Breast epithelium (tissue), 4 donors: Measurements from ENCODE around the gene TMEM253. TPM values are rescaled to one million over a fixed set of nuclear protein-coding genes. Genes with fewer than 3 reads are reported as not detected.
A peak's percentile ranks its signal among the peaks of the same experiment; 100 is the strongest.

Source experiments
- DNase-seq, 2 donors: peaks; one replicate each; pipeline ENCODE4 v3.0.0-alpha.2; 2019; ENCODE audit warnings: low spot score in 2 of 2
- H3K27ac ChIP-seq, 2 donors: fragments of 200-600 bp; sonication (generic) in 1 of 2; one replicate each; pipeline ENCODE4 v1.5.1; 2016 to 2019; ENCODE audit warnings: mild to moderate bottlenecking in 1 of 2
- H3K27me3 ChIP-seq, 2 donors: fragments of 200-600 bp; sonication (generic) in 1 of 2; one replicate each; pipeline versions ENCODE4 v1.5.1 to v1.6.0; 2017 to 2019; ENCODE audit warnings: control low read depth in 1 of 2, mild to moderate bottlenecking in 1 of 2
- H3K36me3 ChIP-seq: fragments of 200-600 bp; one replicate; pipeline ENCODE4 v1.5.1; 2019
- H3K4me1 ChIP-seq, 2 donors: fragments of 200-600 bp; sonication (generic); one replicate each; pipeline ENCODE4 v1.5.1; 2016 to 2019; ENCODE audit warnings: control low read depth in 1 of 2
- H3K4me3 ChIP-seq, 3 donors: fragments of 200-600 bp; sonication (generic); 1 replicate in 2 of 3; 2 replicates in 1 of 3; pipeline ENCODE4 v1.5.1; 2016 to 2019; ENCODE audit warnings: mild to moderate bottlenecking in 3 of 3, moderate library complexity in 2 of 3
- H3K9me3 ChIP-seq, 2 donors: fragments of 200-600 bp; sonication (generic) in 1 of 2; one replicate each; pipeline ENCODE4 v1.5.1; 2016 to 2019; ENCODE audit warnings: control low read depth in 1 of 2
- POLR2A ChIP-seq: fragments of 450-650 bp; IDR thresholded peaks from one replicate; pipeline ENCODE4 v1.6.1; 2016; ENCODE audit warnings: antibody characterized with exemption, mild to moderate bottlenecking, moderate library complexity
- POLR2AphosphoS5 ChIP-seq, 3 donors: sonication (generic); formaldehyde crosslinking; IDR thresholded peaks; one replicate each; pipeline ENCODE4 v1.6.1; 2017; ENCODE audit warnings: antibody characterized with exemption in 3 of 3
- intact Hi-C: fragments of 100-400 bp; cut with DNase I; formaldehyde crosslinking; loops from one replicate; pipeline ENCODE4 v1.15.1; 2023; ENCODE audit warnings: low total_unique reads
- total RNA-seq, 3 donors: library from RNA; depleted of rRNA; stranded (reverse); fragments of >200 nt; gene quantifications; one replicate each; pipeline ENCODE4 v1.1.0, GENCODE V29; 2016
- TF ChIP-seq, protein P1 (sequence below), 3 donors: fragments of 450-650 bp; IDR thresholded peaks; one replicate each; pipeline ENCODE4 v1.5.1; 2016 to 2017; ENCODE audit warnings: antibody characterized with exemption in 3 of 3, mild to moderate bottlenecking in 3 of 3, moderate library complexity in 3 of 3

Gene TMEM253
- total RNA-seq, 3 donors from 2014 or later = 0.44 to 1.3 (median 0.98) TPM

DNA sequence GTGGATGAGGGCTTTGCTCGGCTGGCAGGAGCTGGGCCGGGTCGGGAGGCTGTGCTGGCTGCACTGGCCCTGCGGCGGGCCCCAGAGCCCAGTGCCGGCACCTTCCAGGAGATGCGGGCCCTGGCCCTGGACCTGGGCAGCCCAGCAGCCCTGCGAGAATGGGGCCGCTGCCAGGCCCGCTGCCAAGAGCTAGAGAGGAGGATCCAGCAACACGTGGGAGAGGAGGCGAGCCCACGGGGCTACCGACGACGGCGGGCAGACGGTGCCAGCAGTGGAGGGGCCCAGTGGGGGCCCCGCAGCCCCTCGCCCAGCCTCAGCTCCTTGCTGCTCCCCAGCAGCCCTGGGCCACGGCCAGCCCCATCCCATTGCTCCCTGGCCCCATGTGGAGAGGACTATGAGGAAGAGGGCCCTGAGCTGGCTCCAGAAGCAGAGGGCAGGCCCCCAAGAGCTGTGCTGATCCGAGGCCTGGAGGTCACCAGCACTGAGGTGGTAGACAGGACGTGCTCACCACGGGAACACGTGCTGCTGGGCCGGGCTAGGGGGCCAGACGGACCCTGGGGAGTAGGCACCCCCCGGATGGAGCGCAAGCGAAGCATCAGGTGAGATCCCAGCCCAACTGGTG, 19.2 kb upstream of the TMEM253 start:
- TF ChIP-seq, protein P1, sequence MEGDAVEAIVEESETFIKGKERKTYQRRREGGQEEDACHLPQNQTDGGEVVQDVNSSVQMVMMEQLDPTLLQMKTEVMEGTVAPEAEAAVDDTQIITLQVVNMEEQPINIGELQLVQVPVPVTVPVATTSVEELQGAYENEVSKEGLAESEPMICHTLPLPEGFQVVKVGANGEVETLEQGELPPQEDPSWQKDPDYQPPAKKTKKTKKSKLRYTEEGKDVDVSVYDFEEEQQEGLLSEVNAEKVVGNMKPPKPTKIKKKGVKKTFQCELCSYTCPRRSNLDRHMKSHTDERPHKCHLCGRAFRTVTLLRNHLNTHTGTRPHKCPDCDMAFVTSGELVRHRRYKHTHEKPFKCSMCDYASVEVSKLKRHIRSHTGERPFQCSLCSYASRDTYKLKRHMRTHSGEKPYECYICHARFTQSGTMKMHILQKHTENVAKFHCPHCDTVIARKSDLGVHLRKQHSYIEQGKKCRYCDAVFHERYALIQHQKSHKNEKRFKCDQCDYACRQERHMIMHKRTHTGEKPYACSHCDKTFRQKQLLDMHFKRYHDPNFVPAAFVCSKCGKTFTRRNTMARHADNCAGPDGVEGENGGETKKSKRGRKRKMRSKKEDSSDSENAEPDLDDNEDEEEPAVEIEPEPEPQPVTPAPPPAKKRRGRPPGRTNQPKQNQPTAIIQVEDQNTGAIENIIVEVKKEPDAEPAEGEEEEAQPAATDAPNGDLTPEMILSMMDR (IDR thresholded peaks at IDR 0.05) = no peak
- TF ChIP-seq POLR2A (no peak), POLR2AphosphoS5 (IDR thresholded peaks at IDR 0.05) (no peak)
- intact Hi-C loops = no loop called here
- no peaks in the 10 kb centered on the region for H3K9me3 ChIP-seq
- H3K4me1 ChIP-seq = no peaks in the 10 kb centered on the region
- H3K27me3 ChIP-seq = no peaks in the 10 kb centered on the region
- H3K36me3 ChIP-seq = peaks cover 7% of the 10 kb centered on the region
- no peak overlapping the region for H3K27ac ChIP-seq
- no peak overlapping the region for H3K4me3 ChIP-seq
- no peak for DNase-seq

DNA sequence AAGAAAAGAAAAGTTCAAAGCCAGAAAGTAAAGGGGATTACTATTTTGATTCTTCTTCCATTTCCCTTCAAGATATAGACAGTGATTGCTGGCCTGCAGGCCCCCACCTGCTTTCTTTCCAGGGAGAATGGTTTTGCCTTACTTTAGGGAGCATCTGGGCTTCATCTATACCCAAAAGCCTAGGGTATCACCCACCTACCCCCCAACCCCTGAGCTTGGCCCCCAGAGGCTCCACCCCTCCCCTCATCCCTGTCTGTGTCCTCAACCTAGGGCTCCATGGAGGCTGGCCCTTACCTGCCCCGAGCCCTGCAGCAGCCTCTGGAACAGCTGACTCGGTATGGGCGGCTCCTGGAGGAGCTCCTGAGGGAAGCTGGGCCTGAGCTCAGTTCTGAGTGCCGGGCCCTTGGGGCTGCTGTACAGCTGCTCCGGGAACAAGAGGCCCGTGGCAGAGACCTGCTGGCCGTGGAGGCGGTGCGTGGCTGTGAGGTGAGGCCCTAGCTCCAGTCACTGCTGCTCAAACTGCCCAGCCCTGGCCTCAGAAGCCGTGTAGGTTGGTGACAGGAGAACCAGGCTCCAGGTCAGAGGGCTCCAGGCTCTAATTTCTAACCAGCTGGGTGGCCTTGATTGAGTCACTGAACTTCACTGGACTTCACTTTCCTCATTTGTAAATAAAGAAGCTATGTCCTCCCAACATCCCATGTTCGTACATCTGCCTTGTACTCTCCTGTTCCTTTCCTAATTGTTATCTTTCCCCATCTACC, 17.1 kb upstream of the TMEM253 start:
- Histone ChIP-seq H3K36me3 (peaks cover 7% of the 10 kb centered on the region), H3K27ac (no peak overlapping the region), H3K4me3 (no peak overlapping the region), H3K9me3 (no peaks in the 10 kb centered on the region), H3K27me3 (no peaks in the 10 kb centered on the region), H3K4me1 (no peaks in the 10 kb centered on the region)
- DNase-seq = no peak
- intact Hi-C loops = no loop called here
- TF ChIP-seq POLR2AphosphoS5 (IDR thresholded peaks at IDR 0.05) = no peak
- TF ChIP-seq, protein P1 (IDR thresholded peaks at IDR 0.05) = no peak

DNA sequence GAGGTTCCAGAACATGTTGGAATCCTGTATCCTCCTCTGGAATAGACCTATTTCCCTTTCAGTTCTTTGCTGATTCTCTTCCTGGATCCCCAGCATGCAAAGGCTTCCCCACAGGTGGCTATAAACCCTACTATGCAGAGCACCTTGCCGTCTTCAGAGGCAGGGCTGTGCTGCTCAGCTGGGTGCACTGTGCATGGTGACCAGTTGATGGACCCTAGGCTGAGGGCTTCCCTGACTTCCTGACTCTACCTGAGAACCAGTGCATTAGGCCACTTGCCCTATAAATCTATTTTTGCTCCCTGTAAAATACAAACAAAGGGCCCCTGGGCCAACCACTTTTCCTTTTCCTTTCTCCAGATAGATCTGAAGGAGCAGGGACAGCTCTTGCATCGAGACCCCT, 16.5 kb upstream of the TMEM253 start:
- TF ChIP-seq, protein P1 (IDR thresholded peaks at IDR 0.05) = no peak
- TF ChIP-seq POLR2AphosphoS5 (IDR thresholded peaks at IDR 0.05) (no peak), POLR2A (no peak)
- Histone ChIP-seq H3K4me3 (no peak overlapping the region), H3K4me1 (no peaks in the 10 kb centered on the region), H3K27ac (no peak overlapping the region), H3K9me3 (no peaks in the 10 kb centered on the region), H3K27me3 (no peaks in the 10 kb centered on the region), H3K36me3 (peaks cover 7% of the 10 kb centered on the region)
- no peak for DNase-seq
- intact Hi-C loops = no loop called here

DNA sequence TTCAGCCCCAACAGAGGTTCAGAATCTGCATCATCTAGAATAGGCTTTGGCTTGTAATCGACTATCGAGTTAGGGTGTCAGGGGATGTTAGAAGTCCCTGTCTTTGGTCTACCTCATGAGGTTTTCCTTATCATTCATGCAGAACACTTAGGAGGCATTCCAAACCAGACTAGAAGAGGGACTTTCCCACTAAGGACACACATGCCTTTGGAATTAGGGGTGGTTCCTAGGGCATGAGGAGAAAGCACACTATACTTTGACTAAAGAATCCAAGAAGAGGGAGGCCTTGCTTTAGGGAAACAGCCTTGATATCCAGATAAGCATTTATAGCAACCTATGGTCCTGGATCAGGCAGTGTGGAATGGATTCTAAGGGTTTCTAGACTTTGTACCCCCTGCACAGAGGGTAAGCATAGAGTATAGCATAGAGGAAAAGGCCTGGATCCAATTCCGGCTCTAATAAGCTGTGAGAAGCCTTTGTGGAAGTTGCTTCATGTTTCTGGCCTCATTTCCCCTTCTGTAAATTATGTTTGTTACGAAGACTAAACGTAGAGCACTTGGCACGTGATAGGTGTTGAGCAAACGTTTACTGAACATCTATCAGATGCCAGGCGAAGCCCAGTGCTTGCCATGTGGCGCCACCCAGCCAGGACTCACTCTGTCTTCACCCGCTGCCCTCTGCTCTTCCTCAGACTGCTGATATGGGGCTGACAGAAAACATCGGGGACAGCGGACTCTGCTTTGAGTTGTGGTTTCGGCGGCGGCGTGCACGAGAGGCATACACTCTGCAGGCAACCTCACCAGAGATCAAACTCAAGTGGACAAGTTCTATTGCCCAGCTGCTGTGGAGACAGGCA, 15.6 kb upstream of the TMEM253 start:
- DNase-seq = no peak
- H3K27ac ChIP-seq = peak overlapping the region; percentile 34 to 45
- H3K36me3 ChIP-seq = peaks cover 6% of the 10 kb centered on the region
- no peaks in the 10 kb centered on the region for H3K4me1 ChIP-seq
- no peaks in the 10 kb centered on the region for H3K9me3 ChIP-seq
- intact Hi-C loops = no loop called here
- TF ChIP-seq, protein P1 (IDR thresholded peaks at IDR 0.05) = no peak
- TF ChIP-seq POLR2AphosphoS5 (IDR thresholded peaks at IDR 0.05) (no peak), POLR2A (no peak)
- H3K4me3 ChIP-seq = no peak overlapping the region
- no peaks in the 10 kb centered on the region for H3K27me3 ChIP-seq

DNA sequence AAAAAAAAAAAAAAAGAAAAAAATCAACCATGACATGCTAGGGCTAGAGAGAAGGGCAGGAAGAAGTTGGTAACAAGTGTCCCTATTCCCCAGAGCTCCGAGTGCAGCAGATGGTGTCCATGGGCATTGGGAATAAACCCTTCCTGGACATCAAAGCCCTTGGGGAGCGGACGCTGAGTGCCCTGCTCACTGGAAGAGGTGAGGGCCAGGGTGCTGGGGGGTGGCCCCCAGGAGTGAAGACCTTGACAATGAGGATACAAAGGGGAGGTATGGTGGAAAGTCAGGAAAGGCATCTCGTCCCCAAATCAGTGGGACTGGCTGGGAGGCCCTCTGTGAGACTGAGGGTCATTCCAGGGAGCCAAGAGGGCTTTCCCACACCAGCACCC, 14.0 kb upstream of the TMEM253 start:
- no peak overlapping the region for H3K4me3 ChIP-seq
- TF ChIP-seq POLR2AphosphoS5 (IDR thresholded peaks at IDR 0.05) = no peak
- intact Hi-C loops = no loop called here
- H3K36me3 ChIP-seq = peaks cover 5% of the 10 kb centered on the region
- no peaks in the 10 kb centered on the region for H3K4me1 ChIP-seq
- no peak for DNase-seq
- no peaks in the 10 kb centered on the region for H3K27me3 ChIP-seq
- peak overlapping the region in 1 of 2 donors; percentile 62 for H3K27ac ChIP-seq
- no peaks in the 10 kb centered on the region for H3K9me3 ChIP-seq
